HG03565 (cell line): ENCODE data around the gene C11orf97.
"Not testable (repeated sequence)": the region's sequence is repeated elsewhere in the genome, so short reads cannot be mapped to it uniquely, and the experiment has no call there.

ENCODE experiments used
- ATAC-seq: cut with Tn5 transposase; IDR thresholded peaks from one replicate; pipeline ENCODE4 v1.9.1; 2021; ENCODE audit warnings: mild to moderate bottlenecking, moderate library complexity; ENCODE audit not compliant: unreplicated experiment

C11orf97 gene

GRCh38 chr11:94511932-94512781 is at the start of gene C11orf97:
TSS of gene C11orf97 (plus strand) at chr11:94512461. CDS start at chr11:94512529, 68 bp downstream.
- ATAC-seq, result peak; percentile 61

DNA sequence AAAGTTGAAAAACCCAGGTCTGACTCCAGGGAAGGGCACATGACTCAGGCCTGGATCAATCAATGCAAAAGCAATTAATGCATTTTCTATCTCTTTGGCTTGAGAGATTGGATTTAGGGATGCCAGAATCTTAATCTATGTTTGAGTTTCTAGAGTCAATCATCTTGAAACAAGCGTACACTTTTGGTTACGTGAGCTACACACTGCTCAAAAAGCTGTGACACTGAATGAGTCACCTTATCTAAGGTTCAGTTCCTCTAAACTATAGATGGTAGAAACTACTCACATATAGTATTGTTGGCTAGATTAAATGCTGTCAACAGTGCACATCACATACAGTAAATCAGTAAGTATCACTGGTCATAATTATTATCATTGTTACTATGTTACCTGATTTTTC is 42.8 kb upstream of the C11orf97 start:
- peak; percentile 81 for ATAC-seq

- peak; percentile 84 for ATAC-seq
These were observed 39.1 kb upstream of the C11orf97 start for GRCh38 chr11:94472916-94473799.

GRCh38 chr11:94477624-94478023 is 34.6 kb upstream of the C11orf97 start:
- ATAC-seq, result no peak

GRCh38 chr11:94481342-94481741 is 30.9 kb upstream of the C11orf97 start:
- no peak for ATAC-seq

GRCh38 chr11:94486068-94486467 is 26.2 kb upstream of the C11orf97 start:
- ATAC-seq, result no peak

GRCh38 chr11:94493281-94494125 is 18.8 kb upstream of the C11orf97 start, which contains the start of the genes ANKRD49 and MRE11:
TSS of gene ANKRD49 (plus strand) at chr11:94493984. CDS start at chr11:94496694, 2,710 bp downstream.
TSS of gene MRE11 (minus strand) at chr11:94493844. CDS start at chr11:94492801, 1,043 bp downstream.
- ATAC-seq, result peak; percentile 99

GRCh38 chr11:94494126-94494680 is 18.1 kb upstream of the C11orf97 start:
- ATAC-seq, result peak; percentile 29

DNA sequence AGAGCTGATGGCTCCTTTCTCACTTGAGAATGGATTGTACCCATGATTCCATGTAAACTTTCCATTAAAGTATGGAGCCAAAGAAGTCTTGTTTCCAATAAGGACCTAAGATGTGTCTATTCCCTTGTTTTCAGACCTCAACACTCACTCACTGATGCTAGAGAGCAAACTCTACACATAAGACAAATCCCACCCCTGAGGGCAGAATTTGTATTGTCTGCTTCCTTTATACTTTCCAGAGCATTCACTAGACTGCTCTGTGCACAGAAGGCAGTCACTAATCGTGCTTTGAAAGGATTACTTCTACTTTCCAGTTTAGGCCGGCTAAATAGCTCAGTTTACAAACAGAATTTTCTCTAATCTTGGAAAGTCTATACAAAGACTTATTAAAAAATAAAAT is 12.1 kb upstream of the C11orf97 start:
- ATAC-seq, result no peak

GRCh38 chr11:94501522-94501921 is 10.7 kb upstream of the C11orf97 start:
- ATAC-seq, result no peak

GRCh38 chr11:94504689-94505293 is 7.5 kb upstream of the C11orf97 start:
- peak; percentile 66 for ATAC-seq

DNA sequence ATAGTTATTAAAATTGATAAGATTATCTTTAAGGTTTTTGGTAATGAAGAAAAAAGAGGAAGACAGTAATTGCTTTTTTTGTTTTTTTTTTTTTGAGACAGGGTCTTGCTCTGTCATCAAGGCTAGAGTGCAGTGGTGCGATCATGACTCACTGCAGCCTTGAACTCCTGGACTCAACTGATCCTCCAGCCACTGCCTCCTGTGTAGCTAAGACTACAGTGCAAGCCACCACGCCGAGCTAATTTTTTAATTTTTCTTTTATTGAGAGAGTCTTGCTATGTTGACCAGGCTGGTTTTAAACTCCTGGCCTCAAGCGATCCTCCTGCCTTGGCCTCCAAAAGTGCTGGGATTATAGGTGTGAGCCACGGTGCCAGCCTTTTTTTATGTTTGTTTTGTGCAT is 5.7 kb upstream of the C11orf97 start:
- ATAC-seq, result not testable (repeated sequence)

- ATAC-seq, result no peak
These were observed 4.8 kb upstream of the C11orf97 start for GRCh38 chr11:94507485-94507884.

DNA sequence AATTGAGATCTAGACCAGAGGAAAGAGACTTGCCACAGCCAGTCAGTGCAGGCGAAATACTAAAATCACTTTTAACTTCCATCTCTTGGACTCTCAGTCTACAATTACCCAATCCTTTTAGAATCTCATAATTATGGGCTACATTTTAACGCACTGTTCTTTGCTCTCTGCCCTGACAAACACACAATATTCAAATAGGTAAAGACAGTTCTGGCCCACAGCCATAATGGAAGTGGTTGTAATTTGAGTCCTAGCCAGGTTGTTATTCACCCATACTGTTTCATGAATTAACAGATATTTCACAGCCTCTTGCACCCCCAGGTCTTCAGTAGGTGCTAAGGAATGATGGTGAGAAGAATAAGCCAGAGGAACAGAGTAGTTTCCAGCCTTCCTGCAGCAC is 830 bp downstream of the C11orf97 start:
- ATAC-seq, result no peak

GRCh38 chr11:94515398-94515797 is 3.1 kb downstream of the C11orf97 start:
- no peak for ATAC-seq

DNA sequence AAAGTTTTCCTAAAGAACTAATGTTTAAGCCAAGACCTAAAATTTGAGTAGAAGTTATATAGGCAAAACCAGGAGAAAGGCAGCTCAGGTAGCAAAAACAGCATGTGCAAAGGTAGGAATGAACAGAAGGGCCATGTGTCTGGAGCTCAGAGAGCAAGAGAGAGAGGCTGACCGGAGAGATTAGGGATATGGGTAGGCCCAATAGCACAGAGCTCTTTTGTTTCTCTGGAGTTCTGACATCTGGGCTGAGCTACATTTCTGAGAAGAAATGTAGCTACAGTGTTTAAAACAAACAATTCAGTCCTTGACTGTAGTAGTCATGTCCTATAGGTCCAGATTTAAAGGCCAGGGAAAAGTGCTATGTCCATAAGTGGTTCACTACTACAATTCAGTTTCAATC is 4.5 kb downstream of the C11orf97 start:
- no peak for ATAC-seq

GRCh38 chr11:94518300-94518699 is 6.0 kb downstream of the C11orf97 start:
- ATAC-seq, result no peak

DNA sequence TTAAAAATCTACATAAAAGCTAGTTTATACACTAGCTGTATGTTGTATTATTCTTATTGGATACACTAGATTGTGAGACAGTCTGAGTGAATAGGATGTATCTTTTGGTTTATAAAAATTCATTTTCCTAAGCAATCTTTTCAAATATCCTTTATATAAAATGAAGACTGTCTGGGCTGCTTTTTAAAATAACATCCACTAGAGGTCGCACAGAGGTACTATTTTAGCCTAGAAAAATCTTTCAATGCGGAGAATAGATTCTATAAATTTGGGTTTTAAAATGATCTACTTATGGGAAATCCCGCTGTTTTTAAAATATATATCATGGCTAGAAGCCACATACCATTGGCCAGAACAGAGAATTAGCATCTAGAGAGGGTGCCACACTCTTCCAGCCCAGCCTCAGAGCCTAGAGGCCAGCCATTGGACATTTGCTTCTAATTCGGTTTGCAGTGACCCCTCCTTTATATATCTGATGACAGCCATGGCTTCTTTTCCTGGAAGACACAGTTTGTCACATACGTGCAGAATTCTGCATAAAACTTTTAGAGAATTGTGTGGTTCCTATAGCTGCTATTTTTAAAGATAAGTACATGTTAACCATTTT is 7.3 kb downstream of the C11orf97 start:
- ATAC-seq, result no peak

DNA sequence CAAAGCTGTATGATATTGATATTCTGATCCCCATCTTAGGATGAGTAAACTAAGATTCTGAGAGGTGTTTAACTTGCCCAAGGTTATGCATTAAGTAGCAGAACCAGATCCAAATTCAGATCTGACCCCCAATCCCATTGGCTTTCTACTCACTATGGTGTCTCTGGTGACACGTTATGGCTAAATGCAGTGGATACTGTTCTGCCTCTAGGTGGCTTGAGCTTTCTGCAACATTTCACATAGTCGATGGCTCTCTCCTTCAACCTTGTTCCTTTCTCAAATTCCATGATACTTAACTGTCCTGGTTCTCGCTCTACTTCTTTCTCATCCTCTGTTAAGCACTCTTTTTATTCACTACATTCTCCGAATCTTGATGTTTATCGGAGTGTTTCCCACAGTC is 9.4 kb downstream of the C11orf97 start:
- no peak for ATAC-seq
